Activated naive CD4-positive, alpha-beta T cell treated with anti-CD3 and anti-CD28 coated beads, Interleukin-2, amount 50 U/mL, for 16 hours (primary cell): ENCODE results near the gene CD96.
"Not testable (repeated sequence)": the region's sequence is repeated elsewhere in the genome, so short reads cannot be mapped to it uniquely, and the experiment has no call there.

Experiments
- DNase-seq: peaks from one replicate; pipeline ENCODE4 v3.0.0-alpha.2; 2020

Gene CD96

GRCh38 chr3:111595232-111595631 is 53.2 kb downstream of the CD96 start, which contains the start of gene ZBED2:
ZBED2 (minus strand) TSS chr3:111595346; CDS start chr3:111594201, 1,145 bp downstream.
- no peak for DNase-seq

- no peak for DNase-seq
Measured at GRCh38 chr3:111596328-111596727, 54.3 kb downstream of the CD96 start.

GRCh38 chr3:111598139-111598538 is 56.1 kb downstream of the CD96 start:
- no peak for DNase-seq

DNA sequence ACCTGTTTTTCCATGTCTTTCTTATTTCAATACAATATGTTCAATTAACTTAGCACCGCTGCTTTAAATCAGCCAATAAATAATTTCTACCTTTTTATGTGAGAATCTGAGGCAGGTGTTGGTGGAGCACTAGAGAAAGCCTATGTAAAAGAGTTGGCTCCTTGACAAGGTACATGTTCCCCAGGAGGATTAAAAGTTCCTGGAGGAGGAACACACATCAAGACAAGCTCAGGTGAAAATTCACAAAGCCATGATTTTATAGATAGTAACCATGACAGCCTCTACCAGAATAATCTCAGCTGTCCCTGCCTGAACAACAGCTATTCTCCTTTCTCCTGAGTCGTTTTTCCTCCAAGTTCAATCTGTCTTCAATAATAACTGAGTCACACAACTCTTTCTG is 56.6 kb downstream of the CD96 start:
- DNase-seq = no peak

DNA sequence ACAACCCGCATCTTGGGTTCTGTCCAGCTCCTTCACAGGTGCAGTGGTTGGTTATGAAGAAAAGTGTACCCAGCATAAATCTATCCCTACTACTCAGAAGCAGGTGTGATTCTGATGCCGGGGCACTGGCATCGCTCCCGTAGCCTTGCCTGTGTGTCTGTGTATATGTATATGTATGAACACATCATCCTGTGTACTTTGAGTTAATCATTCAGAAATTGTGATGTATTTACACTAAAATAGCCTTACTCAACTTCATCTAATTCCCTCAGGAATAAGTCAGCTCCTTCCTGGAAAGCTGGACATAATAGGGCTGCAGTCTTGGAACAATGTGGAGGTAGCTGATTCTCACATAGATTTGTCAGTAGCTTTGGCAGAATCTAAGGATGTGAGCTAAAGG is 59.8 kb downstream of the CD96 start:
- no peak for DNase-seq

GRCh38 chr3:111603679-111604078 is 61.7 kb downstream of the CD96 start:
- DNase-seq = no peak

DNA sequence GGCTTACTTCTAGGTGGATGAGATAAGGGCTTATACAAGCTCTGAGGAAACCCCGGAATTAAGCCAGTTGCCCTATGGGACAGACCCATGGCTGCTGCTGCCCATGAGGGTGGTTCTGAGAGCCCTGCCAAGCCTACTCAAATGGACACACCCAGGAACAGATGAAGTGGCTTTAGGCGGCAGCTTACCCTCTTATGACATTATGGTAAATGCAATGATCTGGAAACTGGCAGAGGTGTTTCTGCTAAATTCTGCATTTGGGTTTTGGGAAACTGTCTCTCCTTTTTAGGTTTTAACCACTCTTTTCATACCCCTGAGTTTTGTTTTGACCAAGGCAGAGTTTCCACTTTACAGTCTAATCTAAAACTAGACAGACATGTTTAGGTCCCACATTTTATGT is 62.1 kb downstream of the CD96 start:
- DNase-seq = no peak

- DNase-seq = no peak
Measured at GRCh38 chr3:111605018-111605417, 63.0 kb downstream of the CD96 start.

DNA sequence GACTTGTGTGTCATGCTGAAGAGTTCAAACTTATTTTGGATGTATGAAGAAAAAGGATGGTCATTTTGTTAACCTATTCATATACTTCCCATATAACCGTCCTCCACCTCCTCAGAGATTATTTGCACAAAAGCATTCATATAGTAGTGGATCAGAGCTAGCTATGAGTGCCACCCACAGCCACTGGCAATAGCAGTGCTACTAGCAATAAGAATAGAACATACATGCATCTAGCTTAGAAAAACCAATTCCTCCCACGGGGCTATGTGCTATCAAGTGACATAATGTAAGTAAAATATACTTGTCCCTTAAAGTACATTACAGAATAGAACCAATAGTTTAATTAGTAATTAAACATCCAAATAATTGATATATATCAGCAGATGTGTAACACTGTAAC is 63.5 kb downstream of the CD96 start:
- no peak for DNase-seq

DNA sequence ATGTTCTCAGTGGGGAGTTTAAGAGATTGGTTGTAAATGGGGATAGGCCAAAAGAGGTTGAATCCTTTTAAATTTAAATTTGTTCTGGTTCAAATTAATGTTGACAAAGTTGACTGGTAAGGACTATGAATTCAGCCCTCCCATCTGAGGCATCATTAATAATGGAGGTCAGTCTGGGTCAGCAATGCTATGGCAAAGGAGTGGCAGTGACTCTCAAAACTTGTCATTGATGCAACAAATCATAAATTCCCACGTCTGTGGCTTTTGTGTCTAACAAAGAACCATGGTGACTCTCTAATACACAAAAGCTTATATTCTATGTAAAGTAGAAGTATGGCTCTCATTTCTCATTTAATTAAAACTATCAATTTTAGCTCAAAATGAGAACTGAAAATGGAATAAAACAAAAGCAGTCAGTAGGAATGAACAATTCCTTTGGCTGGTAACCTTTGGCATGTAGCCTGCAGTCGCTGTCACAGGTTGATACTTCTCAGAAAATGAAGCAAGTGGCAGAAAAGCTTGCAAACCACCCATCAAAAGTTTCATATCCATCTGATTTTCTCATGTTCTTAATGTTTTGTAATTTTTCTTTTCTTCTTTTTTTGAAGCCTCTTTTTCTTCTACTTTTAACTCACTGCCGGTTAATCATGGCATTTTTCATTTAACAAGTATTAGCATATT is 65.4 kb downstream of the CD96 start:
- DNase-seq = no peak

- DNase-seq = no peak
Measured at GRCh38 chr3:111608383-111608782, 66.4 kb downstream of the CD96 start.

DNA sequence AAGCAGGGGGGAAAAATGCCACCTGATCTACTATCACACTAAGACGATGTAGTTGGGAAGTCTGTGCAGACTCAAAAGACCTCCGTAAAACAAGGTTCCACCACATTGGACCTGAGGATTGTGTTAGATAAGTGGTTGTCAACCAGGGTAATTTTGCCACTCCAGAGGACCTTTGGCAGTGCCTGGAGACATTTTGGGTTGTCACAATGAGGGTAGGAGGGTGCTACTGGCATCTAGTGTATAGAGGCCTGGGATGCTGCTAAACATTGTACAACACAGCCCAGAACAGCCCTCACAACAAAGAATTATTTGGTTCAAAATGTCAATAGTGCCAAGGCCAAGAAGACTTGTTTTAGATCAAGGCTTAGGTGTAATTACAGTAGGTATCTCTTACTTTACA is 67.7 kb downstream of the CD96 start:
- no peak for DNase-seq

DNA sequence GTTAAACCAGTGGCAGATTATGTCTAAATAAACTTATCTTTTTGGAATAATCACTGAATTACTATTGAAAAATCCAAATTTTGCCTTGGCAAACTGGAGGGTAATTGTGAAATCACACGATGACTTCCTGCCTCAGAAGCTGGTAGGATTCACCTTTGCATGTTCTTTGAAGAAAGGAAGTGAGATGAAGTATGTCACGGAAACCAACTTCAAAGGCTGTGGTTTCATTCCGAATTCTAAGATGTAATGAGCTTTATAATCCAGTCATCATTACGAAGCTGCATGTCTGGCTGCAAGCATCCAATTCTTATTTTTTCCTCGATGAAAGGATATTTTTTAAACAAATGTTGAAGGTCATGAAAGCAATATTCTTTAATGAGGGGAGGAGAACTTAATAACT is 68.2 kb downstream of the CD96 start:
- DNase-seq = no peak

- peak; percentile 33 for DNase-seq
Measured at GRCh38 chr3:111610612-111611054, 68.6 kb downstream of the CD96 start.

DNA sequence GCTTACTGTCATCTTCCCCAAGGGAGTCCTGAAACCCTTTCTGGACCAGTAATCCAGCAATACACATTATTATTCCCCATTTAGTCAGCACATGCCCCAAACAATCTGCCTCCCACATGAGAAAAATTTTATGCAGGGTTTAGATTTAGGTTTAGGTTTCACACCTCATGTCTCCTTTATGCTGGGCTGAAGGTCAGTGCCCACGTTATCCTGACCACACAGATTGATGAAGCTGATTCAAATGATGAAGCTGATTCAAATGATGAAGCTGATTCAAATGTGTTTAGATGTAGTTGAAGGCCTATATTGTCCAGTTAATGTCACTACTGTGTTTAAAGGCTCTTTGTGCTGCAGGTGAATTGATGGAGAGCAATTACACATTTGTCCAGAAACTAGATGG is 71.3 kb downstream of the CD96 start:
- no peak for DNase-seq

DNA sequence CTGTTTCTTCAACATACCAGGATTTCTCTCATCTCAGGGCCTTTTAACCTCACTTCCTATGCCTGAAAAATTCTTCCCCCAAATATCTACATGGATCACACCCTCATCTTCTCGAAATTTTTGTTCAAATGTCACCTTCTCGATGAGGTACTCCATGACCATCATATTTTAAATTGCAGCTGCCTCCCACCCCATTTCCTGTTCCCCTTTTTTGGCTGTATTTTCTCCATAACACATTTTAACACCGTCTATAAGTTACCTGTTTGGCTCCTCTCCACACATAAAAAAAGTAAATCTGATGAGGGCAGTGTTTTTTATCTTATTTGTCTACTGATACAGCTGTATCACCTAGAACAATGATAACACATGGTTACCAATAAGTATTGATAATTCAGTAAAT is 73.9 kb downstream of the CD96 start:
- DNase-seq = no peak

- peak; percentile 67 for DNase-seq
Measured at GRCh38 chr3:111616417-111617105, 74.6 kb downstream of the CD96 start.

DNA sequence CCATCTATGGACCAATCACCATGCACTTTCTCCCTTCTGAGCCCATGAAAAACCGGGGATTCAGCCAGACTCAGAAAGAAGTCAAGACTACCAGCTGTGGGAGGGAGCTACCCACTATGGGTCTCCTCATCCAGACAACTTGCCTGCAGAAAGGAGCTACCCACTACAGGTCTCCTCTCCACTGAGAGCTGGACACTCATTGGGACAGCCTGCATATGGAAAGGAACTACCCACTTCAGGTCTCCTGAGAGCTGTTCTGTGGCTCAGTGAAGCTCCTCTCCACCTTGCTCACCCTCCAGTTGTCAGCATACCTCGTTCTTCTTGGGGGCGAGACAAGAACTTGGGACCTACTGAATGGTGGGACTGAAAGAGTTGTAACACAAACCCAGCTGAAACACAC is 75.4 kb downstream of the CD96 start:
- no peak for DNase-seq

DNA sequence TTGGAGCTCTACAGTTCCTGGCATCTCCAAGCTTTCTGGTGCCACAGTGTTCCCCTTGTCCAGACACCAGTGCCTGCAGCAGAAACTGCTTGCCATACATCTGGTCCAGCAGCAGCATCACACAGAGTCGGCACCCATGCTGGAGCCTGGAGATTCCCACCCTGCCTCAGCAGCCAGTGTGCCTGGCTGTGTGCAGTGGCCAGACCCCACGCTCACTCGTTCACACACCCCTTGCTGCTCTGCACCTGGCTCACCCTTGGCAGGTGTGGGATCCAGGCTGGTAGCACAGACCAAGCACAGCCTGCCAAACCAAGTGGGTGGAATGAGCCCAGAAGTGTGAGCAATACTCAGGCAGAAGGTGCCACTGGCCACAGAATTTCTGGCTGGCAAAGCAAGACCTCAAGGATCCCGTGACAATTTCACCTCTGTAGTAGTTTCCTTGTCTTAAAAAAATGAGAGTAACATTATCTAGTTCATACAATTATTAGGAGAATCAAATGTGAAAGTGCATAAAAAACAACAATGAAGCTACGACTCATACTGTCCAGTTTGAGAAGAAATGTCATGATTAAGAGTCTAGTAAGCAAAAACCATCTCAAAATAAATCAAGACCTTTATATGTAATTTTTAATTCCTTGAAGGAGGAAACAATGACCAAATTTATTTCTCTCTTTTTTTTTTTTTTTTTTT is 76.1 kb downstream of the CD96 start:
- no peak for DNase-seq

- no peak for DNase-seq
Measured at GRCh38 chr3:111618945-111619344, 76.9 kb downstream of the CD96 start.

DNA sequence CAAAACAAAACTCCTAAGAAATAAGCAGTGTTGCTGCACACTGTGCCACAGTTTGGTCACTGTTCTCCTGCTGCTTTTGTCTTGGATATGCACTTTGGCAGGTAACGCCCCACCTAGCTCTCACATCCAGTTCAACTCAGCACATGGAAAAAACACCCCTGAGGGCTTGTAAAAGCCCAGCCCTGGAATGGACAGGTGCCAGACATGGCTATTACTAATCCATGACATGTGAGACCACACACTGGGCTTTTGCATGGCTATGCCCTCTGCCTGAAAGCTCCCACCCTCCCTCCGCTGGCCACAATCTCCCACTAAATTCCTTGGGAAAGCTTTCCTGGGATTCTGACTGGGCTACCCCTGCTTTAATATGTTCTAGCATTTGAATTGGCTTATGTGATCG is 77.8 kb downstream of the CD96 start:
- no peak for DNase-seq

GRCh38 chr3:111621535-111621934 is 79.5 kb downstream of the CD96 start:
- peak; percentile 28 for DNase-seq

DNA sequence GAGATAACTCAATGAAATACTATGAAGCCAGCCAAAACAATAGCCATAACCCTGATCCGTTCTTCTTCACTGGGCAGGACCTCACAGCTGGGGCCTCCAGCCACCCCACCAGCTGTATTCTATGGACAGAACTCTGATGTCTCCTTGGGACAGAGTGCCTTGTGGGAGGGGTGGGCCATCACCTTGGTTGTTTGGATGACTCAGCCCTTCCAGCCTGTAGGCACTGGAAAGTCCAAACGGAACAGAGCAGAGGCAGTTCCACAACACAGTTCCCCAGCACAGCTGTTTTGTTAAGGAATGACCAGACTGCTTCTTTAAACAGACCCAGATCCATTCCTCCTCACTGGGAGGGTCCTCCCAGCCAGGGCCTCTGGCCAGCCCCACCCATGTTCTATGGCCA is 85.1 kb downstream of the CD96 start:
- DNase-seq = no peak

- DNase-seq = not testable (repeated sequence)
Measured at GRCh38 chr3:111629018-111629417, 87.0 kb downstream of the CD96 start.
